Measurements from ENCODE around the gene PCDHB3.
A peak's percentile ranks its signal among the peaks of the same experiment; 100 is the strongest.
"Not testable (repeated sequence)": the region's sequence is repeated elsewhere in the genome, so short reads cannot be mapped to it uniquely, and the experiment has no call there.

Gene PCDHB3

DNA sequence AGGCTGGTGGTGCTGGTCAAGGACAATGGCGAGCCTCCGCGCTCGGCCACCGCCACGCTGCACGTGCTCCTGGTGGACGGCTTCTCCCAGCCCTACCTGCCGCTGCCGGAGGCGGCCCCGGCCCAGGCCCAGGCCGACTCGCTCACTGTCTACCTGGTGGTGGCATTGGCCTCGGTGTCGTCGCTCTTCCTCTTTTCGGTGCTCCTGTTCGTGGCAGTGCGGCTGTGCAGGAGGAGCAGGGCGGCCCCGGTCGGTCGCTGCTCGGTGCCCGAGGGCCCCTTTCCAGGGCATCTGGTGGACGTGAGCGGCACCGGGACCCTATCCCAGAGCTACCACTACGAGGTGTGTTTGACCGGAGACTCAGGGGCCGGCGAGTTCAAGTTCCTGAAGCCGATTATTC, 37.1 kb downstream of the PCDHB3 start:
- not testable (repeated sequence) for DNase-seq

DNA sequence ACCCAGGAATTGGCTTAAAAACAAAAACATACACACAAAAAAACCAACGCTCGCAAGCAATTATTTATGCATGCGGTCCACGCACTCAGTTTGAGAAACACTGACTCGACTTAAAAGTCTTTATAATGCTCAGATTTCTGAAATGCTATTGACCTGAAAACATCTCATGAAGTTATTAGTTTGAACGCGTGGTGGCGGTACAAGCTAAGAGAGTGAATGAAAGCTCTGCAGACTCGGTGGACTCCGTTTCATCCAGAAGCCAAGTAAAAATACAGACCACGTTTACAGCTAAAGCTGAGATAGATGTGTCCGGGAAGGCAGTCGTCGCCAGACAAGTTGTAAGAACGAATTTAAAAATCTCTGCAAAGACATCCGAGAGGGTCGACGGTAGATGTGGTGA, 49.5 kb downstream of the PCDHB3 start, which contains the start of gene PCDHB6:
Gene PCDHB6, plus strand, starts transcription at position 246 of the 400 bp plus-strand sequence. CDS start 201 bp downstream, outside the sequence.
- DNase-seq: peak; percentile 28

DNA sequence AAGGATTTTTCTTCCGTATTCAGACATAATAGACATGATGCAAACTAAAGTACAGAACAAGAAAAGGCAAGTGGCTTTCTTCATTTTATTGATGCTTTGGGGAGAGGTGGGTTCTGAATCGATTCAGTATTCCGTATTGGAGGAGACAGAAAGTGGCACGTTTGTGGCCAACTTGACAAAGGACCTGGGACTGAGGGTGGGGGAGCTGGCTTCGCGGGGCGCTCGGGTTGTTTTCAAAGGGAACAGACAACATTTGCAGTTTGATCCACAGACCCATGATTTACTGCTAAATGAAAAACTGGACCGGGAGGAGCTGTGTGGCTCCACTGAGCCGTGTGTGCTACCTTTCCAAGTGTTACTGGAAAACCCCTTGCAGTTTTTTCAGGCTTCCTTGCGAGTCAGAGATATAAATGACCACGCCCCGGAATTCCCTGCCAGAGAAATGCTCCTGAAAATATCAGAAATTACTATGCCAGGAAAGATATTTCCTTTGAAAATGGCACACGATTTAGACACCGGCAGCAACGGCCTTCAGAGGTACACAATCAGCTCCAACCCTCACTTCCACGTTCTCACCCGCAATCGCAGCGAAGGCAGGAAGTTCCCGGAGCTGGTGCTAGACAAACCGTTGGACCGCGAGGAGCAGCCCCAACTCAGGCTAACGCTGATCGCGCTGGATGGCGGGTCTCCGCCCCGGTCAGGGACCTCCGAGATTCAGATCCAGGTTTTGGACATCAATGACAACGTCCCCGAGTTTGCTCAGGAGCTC, 50.1 kb downstream of the PCDHB3 start:
- DNase-seq: no peak

DNA sequence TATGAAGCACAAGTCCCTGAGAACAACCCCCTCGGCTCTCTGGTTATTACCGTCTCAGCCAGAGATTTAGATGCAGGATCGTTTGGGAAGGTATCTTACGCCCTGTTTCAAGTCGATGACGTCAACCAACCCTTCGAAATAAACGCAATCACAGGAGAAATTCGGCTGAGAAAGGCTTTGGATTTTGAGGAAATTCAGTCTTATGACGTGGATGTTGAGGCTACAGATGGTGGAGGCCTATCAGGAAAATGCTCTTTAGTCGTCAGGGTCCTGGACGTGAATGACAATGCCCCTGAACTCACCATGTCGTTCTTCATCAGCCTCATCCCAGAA, 50.7 kb downstream of the PCDHB3 start:
- no peak for DNase-seq

DNA sequence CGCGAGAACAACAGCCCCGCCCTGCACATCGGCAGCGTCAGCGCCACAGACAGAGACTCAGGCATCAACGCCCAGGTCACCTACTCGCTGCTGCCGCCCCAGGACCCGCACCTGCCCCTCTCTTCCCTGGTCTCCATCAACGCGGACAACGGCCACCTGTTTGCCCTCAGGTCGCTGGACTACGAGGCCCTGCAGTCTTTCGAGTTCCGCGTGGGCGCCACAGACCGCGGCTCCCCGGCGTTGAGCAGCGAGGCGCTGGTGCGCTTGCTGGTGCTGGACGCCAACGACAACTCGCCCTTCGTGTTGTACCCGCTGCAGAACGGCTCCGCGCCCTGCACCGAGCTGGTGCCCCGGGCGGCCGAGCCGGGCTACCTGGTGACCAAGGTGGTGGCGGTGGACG, 51.4 kb downstream of the PCDHB3 start:
- not testable (repeated sequence) for DNase-seq

DNA sequence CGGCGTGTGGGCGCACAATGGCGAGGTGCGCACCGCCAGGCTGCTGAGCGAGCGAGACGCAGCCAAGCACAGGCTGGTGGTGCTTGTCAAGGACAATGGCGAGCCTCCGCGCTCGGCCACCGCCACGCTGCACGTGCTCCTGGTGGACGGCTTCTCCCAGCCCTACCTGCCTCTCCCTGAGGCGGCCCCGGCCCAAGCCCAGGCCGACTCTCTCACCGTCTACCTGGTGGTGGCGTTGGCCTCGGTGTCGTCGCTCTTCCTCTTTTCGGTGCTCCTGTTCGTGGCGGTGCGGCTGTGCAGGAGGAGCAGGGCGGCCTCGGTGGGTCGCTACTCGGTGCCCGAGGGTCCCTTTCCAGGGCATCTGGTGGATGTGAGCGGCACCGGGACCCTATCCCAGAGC, 51.8 kb downstream of the PCDHB3 start:
- not testable (repeated sequence) for DNase-seq

Measured in COR-L47 (cell line).